Activated CD8-positive, alpha-beta memory T cell treated with anti-CD3 and anti-CD28 coated beads, Interleukin-2, amount 10 ng/mL, durations not matched to agents 7 days and 5 days (primary cell): ENCODE measurements around the gene KASH5. TPM values are rescaled to one million over a fixed set of nuclear protein-coding genes. Genes with fewer than 3 reads are reported as not detected.
"Not testable (repeated sequence)": the region's sequence is repeated elsewhere in the genome, so short reads cannot be mapped to it uniquely, and the experiment has no call there.

ENCODE experiments used
- ATAC-seq: fragments of 150-1000 bp; cut with Tn5 transposase; one replicate; pipeline ENCODE4 v1.10.0; 2021; ENCODE audit warnings: moderate library complexity
- CTCF ChIA-PET: fragments of 350-600 bp; sonication (Branson Sonifier 250); formaldehyde crosslinking; loops from one replicate; lab custom pipeline; 2021; ENCODE audit warnings: antibody characterized with exemption; lab: Charles Lee
- DNase-seq: peaks from one replicate; pipeline ENCODE4 v3.0.0-alpha.2; 2020
- H3K27ac Mint-ChIP-seq: one replicate; pipeline ENCODE4 v1.8.0; 2021; ENCODE audit warnings: mild to moderate bottlenecking, mixed read lengths
- H3K27me3 Mint-ChIP-seq: one replicate; pipeline ENCODE4 v1.8.0; 2021; ENCODE audit warnings: mixed read lengths
- H3K36me3 Mint-ChIP-seq: one replicate; pipeline ENCODE4 v1.8.0; 2021; ENCODE audit warnings: mild to moderate bottlenecking, mixed read lengths
- H3K4me1 Mint-ChIP-seq: one replicate; pipeline ENCODE4 v1.8.0; 2021; ENCODE audit warnings: mixed read lengths
- H3K4me3 Mint-ChIP-seq: one replicate; pipeline ENCODE4 v1.8.0; 2021; ENCODE audit warnings: mild to moderate bottlenecking, moderate library complexity, mixed read lengths
- H3K9me3 Mint-ChIP-seq: one replicate; pipeline ENCODE4 v1.8.0; 2022; ENCODE audit warnings: low read depth, mixed read lengths
- total RNA-seq, 2 experiments: library from RNA; stranded (reverse); gene quantifications; one replicate each; pipeline ENCODE4 v1.2.3, GENCODE V29; 2021

Gene KASH5
- total RNA-seq, 2 experiments from 2014 or later = 0.64 TPM; not detected in 1

GRCh38 chr19:49366110-49366509 is 21.9 kb upstream of the KASH5 start:
- H3K36me3 Mint-ChIP-seq = no peaks in the 10 kb centered on the region
- H3K4me1 Mint-ChIP-seq = no peaks in the 10 kb centered on the region
- peaks cover 9% of the 10 kb centered on the region for H3K9me3 Mint-ChIP-seq
- H3K27me3 Mint-ChIP-seq = peaks cover 13% of the 10 kb centered on the region
- no peak overlapping the region for H3K27ac Mint-ChIP-seq
- DNase-seq (no peak), ATAC-seq (no peak)
- H3K4me3 Mint-ChIP-seq = no peak overlapping the region
- CTCF ChIA-PET = interaction anchor here (0.8 to 1.4 kb wide), 2 partner anchors 9 to 79 kb away, joined by 3 to 6 read pairs; no protein-coding TSS in a partner anchor

- ATAC-seq (no peak), DNase-seq (no peak)
- Mint-ChIP-seq H3K4me1 (no peaks in the 10 kb centered on the region), H3K27me3 (peaks cover 16% of the 10 kb centered on the region), H3K4me3 (no peak overlapping the region), H3K9me3 (peaks cover 9% of the 10 kb centered on the region), H3K36me3 (no peaks in the 10 kb centered on the region), H3K27ac (no peak overlapping the region)
- CTCF ChIA-PET = interaction anchor here (2.1 kb wide), 1 partner anchor 23 kb away, joined by 6 read pairs; no protein-coding TSS in a partner anchor
These were observed 19.2 kb upstream of the KASH5 start for GRCh38 chr19:49368711-49369358.

GRCh38 chr19:49371184-49371583 is 16.9 kb upstream of the KASH5 start:
- CTCF ChIA-PET = no interaction called here
- Mint-ChIP-seq H3K4me3 (no peak overlapping the region), H3K9me3 (peaks cover 9% of the 10 kb centered on the region), H3K36me3 (no peaks in the 10 kb centered on the region), H3K27me3 (peaks cover 13% of the 10 kb centered on the region), H3K4me1 (no peaks in the 10 kb centered on the region), H3K27ac (no peak overlapping the region)
- ATAC-seq = no peak
- no peak for DNase-seq

- H3K9me3 Mint-ChIP-seq, ATAC-seq, H3K36me3 Mint-ChIP-seq, H3K27ac Mint-ChIP-seq, H3K4me1 Mint-ChIP-seq, DNase-seq, H3K4me3 Mint-ChIP-seq, CTCF ChIA-PET: not testable (repeated sequence)
- H3K27me3 Mint-ChIP-seq = peaks cover 18% of the 10 kb centered on the region
These were observed 14.9 kb upstream of the KASH5 start for GRCh38 chr19:49373174-49373573.

- no peak overlapping the region for H3K4me3 Mint-ChIP-seq
- H3K36me3 Mint-ChIP-seq = no peaks in the 10 kb centered on the region
- peaks cover 18% of the 10 kb centered on the region for H3K27me3 Mint-ChIP-seq
- no peaks in the 10 kb centered on the region for H3K4me1 Mint-ChIP-seq
- H3K9me3 Mint-ChIP-seq = peaks cover 6% of the 10 kb centered on the region
- no peak overlapping the region for H3K27ac Mint-ChIP-seq
- CTCF ChIA-PET = interaction anchor here (0.6 to 1.4 kb wide), 3 partner anchors 8 to 176 kb away, joined by 3 read pairs; no protein-coding TSS in a partner anchor
- ATAC-seq = no peak
- no peak for DNase-seq
These were observed 13.2 kb upstream of the KASH5 start for GRCh38 chr19:49374665-49375434.

GRCh38 chr19:49378512-49378911 is 9.5 kb upstream of the KASH5 start:
- Mint-ChIP-seq H3K9me3 (peaks cover 3% of the 10 kb centered on the region), H3K4me3 (no peak overlapping the region), H3K36me3 (peaks cover 3% of the 10 kb centered on the region), H3K27ac (no peak overlapping the region), H3K27me3 (peaks cover 25% of the 10 kb centered on the region), H3K4me1 (no peaks in the 10 kb centered on the region)
- DNase-seq (no peak), ATAC-seq (no peak)
- CTCF ChIA-PET = interaction anchor here (0.9 to 2.6 kb wide), 2 partner anchors 13 to 46 kb away, joined by 3 to 7 read pairs; no protein-coding TSS in a partner anchor

- Mint-ChIP-seq H3K27ac (no peak overlapping the region), H3K27me3 (peaks cover 27% of the 10 kb centered on the region), H3K36me3 (peaks cover 3% of the 10 kb centered on the region), H3K4me1 (no peaks in the 10 kb centered on the region), H3K9me3 (peaks cover 3% of the 10 kb centered on the region), H3K4me3 (no peak overlapping the region)
- CTCF ChIA-PET = interaction anchor here (1.0 to 2.6 kb wide), 3 partner anchors 11 to 283 kb away, joined by 3 to 7 read pairs (median 3); partner anchors contain the start of gene FLT3LG
- DNase-seq (no peak), ATAC-seq (no peak)
These were observed 7.7 kb upstream of the KASH5 start for GRCh38 chr19:49380391-49380790.

- Mint-ChIP-seq H3K36me3 (peaks cover 3% of the 10 kb centered on the region), H3K9me3 (peaks cover 3% of the 10 kb centered on the region), H3K4me3 (no peak overlapping the region), H3K4me1 (peaks cover 3% of the 10 kb centered on the region), H3K27ac (no peak overlapping the region), H3K27me3 (peaks cover 16% of the 10 kb centered on the region)
- DNase-seq = no peak
- no peak for ATAC-seq
- CTCF ChIA-PET = interaction anchor here (0.6 to 1.7 kb wide), 4 partner anchors 9 to 90 kb away, joined by 3 to 5 read pairs (median 3); no protein-coding TSS in a partner anchor
These were observed 5.4 kb upstream of the KASH5 start for GRCh38 chr19:49382639-49383038.

GRCh38 chr19:49383599-49383998 is 4.5 kb upstream of the KASH5 start:
- Mint-ChIP-seq H3K4me1 (peaks cover 8% of the 10 kb centered on the region), H3K36me3 (peaks cover 3% of the 10 kb centered on the region), H3K27me3 (peaks cover 16% of the 10 kb centered on the region), H3K9me3 (peaks cover 3% of the 10 kb centered on the region), H3K4me3 (no peak overlapping the region), H3K27ac (no peak overlapping the region)
- DNase-seq (no peak), ATAC-seq (no peak)
- CTCF ChIA-PET = interaction anchor here (0.7 to 1.3 kb wide), 3 partner anchors 8 to 82 kb away, joined by 3 read pairs; no protein-coding TSS in a partner anchor

- ATAC-seq (no peak), DNase-seq (no peak)
- CTCF ChIA-PET = interaction anchor here (1.4 to 4.5 kb wide), 3 partner anchors 35 to 54 kb away, joined by 4 to 52 read pairs (median 6); partner anchors contain the start of genes GFY and PTH2
- Mint-ChIP-seq H3K27ac (no peak overlapping the region), H3K4me1 (peaks cover 30% of the 10 kb centered on the region), H3K9me3 (no peaks in the 10 kb centered on the region), H3K4me3 (no peak overlapping the region), H3K36me3 (no peaks in the 10 kb centered on the region), H3K27me3 (no peaks in the 10 kb centered on the region)
These were observed 1.4 kb downstream of the KASH5 start for GRCh38 chr19:49389406-49389805.

GRCh38 chr19:49390131-49390928 is 2.3 kb downstream of the KASH5 start:
- DNase-seq (no peak), ATAC-seq (no peak)
- no peaks in the 10 kb centered on the region for H3K9me3 Mint-ChIP-seq
- H3K27me3 Mint-ChIP-seq = no peaks in the 10 kb centered on the region
- H3K36me3 Mint-ChIP-seq = no peaks in the 10 kb centered on the region
- peaks cover 30% of the 10 kb centered on the region for H3K4me1 Mint-ChIP-seq
- CTCF ChIA-PET = interaction anchor here (1.0 to 5.0 kb wide), 7 partner anchors 20 to 178 kb away, joined by 3 to 87 read pairs (median 12); partner anchors contain the start of genes FLT3LG, GFY and PTH2
- H3K4me3 Mint-ChIP-seq = no peak overlapping the region
- no peak overlapping the region for H3K27ac Mint-ChIP-seq

GRCh38 chr19:49390929-49391359 is 2.9 kb downstream of the KASH5 start:
- H3K4me1 Mint-ChIP-seq = peaks cover 30% of the 10 kb centered on the region
- ATAC-seq (no peak), DNase-seq (no peak)
- no peaks in the 10 kb centered on the region for H3K36me3 Mint-ChIP-seq
- no peak overlapping the region for H3K27ac Mint-ChIP-seq
- no peaks in the 10 kb centered on the region for H3K27me3 Mint-ChIP-seq
- H3K9me3 Mint-ChIP-seq = no peaks in the 10 kb centered on the region
- CTCF ChIA-PET = interaction anchor here (0.6 to 5.0 kb wide), 31 partner anchors 8 to 178 kb away, joined by 3 to 87 read pairs (median 5); partner anchors contain the start of genes ALDH16A1, FLT3LG, GFY and PIH1D1
- no peak overlapping the region for H3K4me3 Mint-ChIP-seq
